Upper lobe of left lung (tissue), 4 donors: Measurements from ENCODE around the gene ACOT12.

Source experiments
- CTCF ChIP-seq, 6 experiments: fragments of 450-650 bp in 4 of 6; fragments of 200-600 bp in 2 of 6; sonication (generic) in 2 of 6; IDR thresholded peaks; one replicate each; pipeline ENCODE4 v1.5.1; 2016 to 2019; ENCODE audit warnings: antibody characterized with exemption in 6 of 6
- POLR2A ChIP-seq, 4 donors: fragments of 450-650 bp; IDR thresholded peaks; one replicate each; pipeline ENCODE4 v1.5.1; 2016 to 2017; ENCODE audit warnings: antibody characterized with exemption in 4 of 4, mild to moderate bottlenecking in 2 of 4

GRCh38 chr5:81302596-81302995 lies 91.3 kb downstream of the ACOT12 start:
- TF ChIP-seq POLR2A (IDR thresholded peaks at IDR 0.05) (no peak), CTCF (IDR thresholded peaks at IDR 0.05) (no peak)
